OCI-LY7 (cell line): ENCODE results near the gene ODAD3.

Experiments used
- EZH2phosphoT487 ChIP-seq: fragments of 200-600 bp; sonication (generic); IDR thresholded peaks from 2 replicates; pipeline ENCODE4 v1.6.1; 2018; ENCODE audit warnings: low read depth, borderline replicate concordance, mild to moderate bottlenecking, mixed run types, antibody characterized with exemption, low read length, moderate library complexity, mixed read lengths
- TF ChIP-seq, protein P1 (sequence below): fragments of 200-600 bp; sonication (generic); conservative IDR thresholded peaks from 2 replicates; pipeline ENCODE4 v1.5.1; 2014; ENCODE audit warnings: mild to moderate bottlenecking, antibody characterized with exemption, low read length, moderate library complexity, mixed read lengths

- TF ChIP-seq, protein P1, sequence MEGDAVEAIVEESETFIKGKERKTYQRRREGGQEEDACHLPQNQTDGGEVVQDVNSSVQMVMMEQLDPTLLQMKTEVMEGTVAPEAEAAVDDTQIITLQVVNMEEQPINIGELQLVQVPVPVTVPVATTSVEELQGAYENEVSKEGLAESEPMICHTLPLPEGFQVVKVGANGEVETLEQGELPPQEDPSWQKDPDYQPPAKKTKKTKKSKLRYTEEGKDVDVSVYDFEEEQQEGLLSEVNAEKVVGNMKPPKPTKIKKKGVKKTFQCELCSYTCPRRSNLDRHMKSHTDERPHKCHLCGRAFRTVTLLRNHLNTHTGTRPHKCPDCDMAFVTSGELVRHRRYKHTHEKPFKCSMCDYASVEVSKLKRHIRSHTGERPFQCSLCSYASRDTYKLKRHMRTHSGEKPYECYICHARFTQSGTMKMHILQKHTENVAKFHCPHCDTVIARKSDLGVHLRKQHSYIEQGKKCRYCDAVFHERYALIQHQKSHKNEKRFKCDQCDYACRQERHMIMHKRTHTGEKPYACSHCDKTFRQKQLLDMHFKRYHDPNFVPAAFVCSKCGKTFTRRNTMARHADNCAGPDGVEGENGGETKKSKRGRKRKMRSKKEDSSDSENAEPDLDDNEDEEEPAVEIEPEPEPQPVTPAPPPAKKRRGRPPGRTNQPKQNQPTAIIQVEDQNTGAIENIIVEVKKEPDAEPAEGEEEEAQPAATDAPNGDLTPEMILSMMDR, result no peak
- TF ChIP-seq EZH2phosphoT487, result no peak
Observed at GRCh38 chr19:11423164-11423790, 11.6 kb downstream of the ODAD3 start.
